HK-2 (cell line): ENCODE data around the gene ZBTB37.
"Not testable (repeated sequence)": the region's sequence is repeated elsewhere in the genome, so short reads cannot be mapped to it uniquely, and the experiment has no call there.

Source experiments
- DNase-seq: peaks from one replicate; pipeline ENCODE4 v3.0.0-alpha.2; 2018; ENCODE audit not compliant: unreplicated experiment

ZBTB37 gene

GRCh38 chr1:173868266-173869020, at the start of gene ZBTB37:
TSS of gene ZBTB37 (plus strand) at chr1:173868380. CDS start at chr1:173870226, 1,846 bp downstream.
- peak; percentile 97 for DNase-seq

GRCh38 chr1:173818459-173818858, 49.7 kb upstream of the ZBTB37 start:
- DNase-seq: no peak

- no peak for DNase-seq
Measured at GRCh38 chr1:173821680-173822079, 46.5 kb upstream of the ZBTB37 start.

GRCh38 chr1:173823781-173824314, 44.3 kb upstream of the ZBTB37 start:
- DNase-seq: no peak

- peak; percentile 97 for DNase-seq
Measured at GRCh38 chr1:173824315-173825081, 43.7 kb upstream of the ZBTB37 start, which contains the start of the genes CENPL and DARS2. TSS of gene CENPL (minus strand) at chr1:173824883. CDS start at chr1:173811299, 13,584 bp downstream. TSS of gene DARS2 (plus strand) at chr1:173824673. CDS start at chr1:173825230, 557 bp downstream.

GRCh38 chr1:173827611-173828010, 40.6 kb upstream of the ZBTB37 start:
- no peak for DNase-seq

- no peak for DNase-seq
Measured at GRCh38 chr1:173832748-173833147, 35.4 kb upstream of the ZBTB37 start.

- no peak for DNase-seq
Measured at GRCh38 chr1:173852105-173852504, 16.1 kb upstream of the ZBTB37 start.

GRCh38 chr1:173853074-173853473, 15.1 kb upstream of the ZBTB37 start:
- no peak for DNase-seq

- DNase-seq: no peak
Measured at GRCh38 chr1:173856014-173856413, 12.2 kb upstream of the ZBTB37 start.

GRCh38 chr1:173856903-173857302, 11.3 kb upstream of the ZBTB37 start:
- no peak for DNase-seq

GRCh38 chr1:173857363-173857917, 10.7 kb upstream of the ZBTB37 start:
- no peak for DNase-seq

GRCh38 chr1:173859547-173859946, 8.6 kb upstream of the ZBTB37 start:
- not testable (repeated sequence) for DNase-seq

- no peak for DNase-seq
Measured at GRCh38 chr1:173860065-173860464, 8.1 kb upstream of the ZBTB37 start.

- DNase-seq: peak; percentile 65
Measured at GRCh38 chr1:173861731-173862145, 6.4 kb upstream of the ZBTB37 start.

- peak; percentile 71 for DNase-seq
Measured at GRCh38 chr1:173862146-173862768, 5.9 kb upstream of the ZBTB37 start.

GRCh38 chr1:173862769-173863223, 5.4 kb upstream of the ZBTB37 start:
- DNase-seq: no peak

GRCh38 chr1:173863224-173864161, 4.7 kb upstream of the ZBTB37 start:
- no peak for DNase-seq

- DNase-seq: no peak
Measured at GRCh38 chr1:173864179-173864867, 3.9 kb upstream of the ZBTB37 start.
